ENCODE data around the gene GNPDA2. TPM values are rescaled to one million over a fixed set of nuclear protein-coding genes. Genes with fewer than 3 reads are reported as not detected.

Gene GNPDA2
- total RNA-seq, 1 experiment from 2014 or later, result 31.1 TPM

DNA sequence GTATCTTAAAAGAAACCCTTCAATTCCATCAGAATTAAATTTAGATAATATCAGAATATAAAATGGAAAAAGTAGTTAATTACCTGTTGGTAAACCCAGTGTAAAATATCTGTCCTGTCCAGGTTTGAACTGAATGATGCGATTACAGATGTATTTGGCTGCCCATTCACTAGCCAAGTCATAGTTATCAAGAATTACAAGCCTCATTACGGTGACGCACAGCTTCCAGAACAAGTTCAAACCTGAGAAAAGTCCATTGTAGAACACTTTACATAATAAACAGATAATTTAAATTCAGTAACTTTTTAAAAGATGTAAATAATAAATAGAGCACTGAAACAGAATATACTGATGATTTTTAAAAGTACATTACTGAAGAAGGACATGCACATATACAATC, 4.4 kb downstream of the GNPDA2 start:
- Histone ChIP-seq H3K9me3 (replicated peaks) (no peaks in the 10 kb centered on the region), H3K36me3 (no peaks in the 10 kb centered on the region), H3K27ac (no peak overlapping the region), H3K27me3 (no peaks in the 10 kb centered on the region), H3K4me1 (peaks cover under 1% of the 10 kb centered on the region), H3K4me3 (no peak overlapping the region)
- DNase-seq, result no peak

DNA sequence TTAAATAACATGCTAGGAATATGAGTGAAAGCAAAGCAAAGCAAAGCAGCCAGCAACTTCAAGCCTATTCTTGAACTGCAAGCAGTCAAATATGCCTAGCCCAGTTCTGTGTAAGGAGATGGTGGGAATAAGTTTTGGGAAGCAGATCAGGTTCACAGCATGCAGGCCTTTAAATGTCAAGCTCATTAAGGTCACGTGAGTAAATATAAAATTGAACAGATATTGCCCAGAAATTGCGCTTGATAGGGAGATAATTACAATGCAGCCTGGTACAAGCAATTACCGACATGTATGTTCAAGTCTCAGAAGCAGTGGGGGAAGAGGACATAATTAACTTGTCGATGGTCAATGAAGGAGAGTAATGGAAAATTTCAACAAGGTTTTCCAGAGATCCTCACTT, 6.0 kb downstream of the GNPDA2 start:
- Histone ChIP-seq H3K27ac (no peak overlapping the region), H3K4me3 (no peak overlapping the region), H3K27me3 (no peaks in the 10 kb centered on the region), H3K4me1 (peaks cover 7% of the 10 kb centered on the region), H3K9me3 (replicated peaks) (no peaks in the 10 kb centered on the region), H3K36me3 (0 out of 2 replicates have a peak, but pooled peaks cover 3% of the 10 kb centered on the region)
- no peak for DNase-seq

- H3K36me3 ChIP-seq, result peaks cover 8% of the 10 kb centered on the region; the same call in 1 of the 2 replicates
- no peak overlapping the region for H3K27ac ChIP-seq
- DNase-seq, result no peak
- peaks cover 7% of the 10 kb centered on the region for H3K4me1 ChIP-seq
- H3K9me3 ChIP-seq (replicated peaks), result no peaks in the 10 kb centered on the region
- H3K27me3 ChIP-seq, result no peaks in the 10 kb centered on the region
- H3K4me3 ChIP-seq, result no peak overlapping the region
Observed at GRCh38 chr4:44716597-44716996, 9.8 kb downstream of the GNPDA2 start.

- Histone ChIP-seq H3K27me3 (no peaks in the 10 kb centered on the region), H3K27ac (no peak overlapping the region), H3K36me3 (peaks cover 8% of the 10 kb centered on the region; the same call in 1 of the 2 replicates), H3K4me3 (no peak overlapping the region), H3K9me3 (replicated peaks) (no peaks in the 10 kb centered on the region), H3K4me1 (peaks cover 7% of the 10 kb centered on the region)
- no peak for DNase-seq
Observed at GRCh38 chr4:44713125-44713524, 13.2 kb downstream of the GNPDA2 start.

DNA sequence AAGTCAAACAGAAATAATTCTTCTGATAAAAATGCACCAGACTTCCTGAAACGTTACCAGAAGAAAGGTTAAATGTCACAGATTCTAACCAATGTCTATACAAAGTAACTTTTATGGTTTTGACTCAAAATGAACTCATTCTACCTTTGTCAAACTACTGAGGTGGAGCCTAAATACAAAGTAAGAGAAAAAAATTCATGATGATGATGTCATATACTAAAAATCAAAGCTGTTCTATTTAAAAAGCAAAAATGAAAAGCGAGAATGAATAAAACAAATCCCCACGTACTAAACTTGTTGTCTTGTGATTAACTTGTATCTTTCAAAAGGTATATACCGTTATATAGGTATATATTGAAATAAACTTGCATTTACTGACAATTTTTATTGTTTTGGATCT, 21.7 kb downstream of the GNPDA2 start:
- Histone ChIP-seq H3K4me1 (no peaks in the 10 kb centered on the region), H3K27ac (no peak overlapping the region), H3K27me3 (no peaks in the 10 kb centered on the region), H3K4me3 (no peak overlapping the region), H3K36me3 (peaks cover 54% of the 10 kb centered on the region), H3K9me3 (replicated peaks) (no peaks in the 10 kb centered on the region)
- DNase-seq, result no peak

DNA sequence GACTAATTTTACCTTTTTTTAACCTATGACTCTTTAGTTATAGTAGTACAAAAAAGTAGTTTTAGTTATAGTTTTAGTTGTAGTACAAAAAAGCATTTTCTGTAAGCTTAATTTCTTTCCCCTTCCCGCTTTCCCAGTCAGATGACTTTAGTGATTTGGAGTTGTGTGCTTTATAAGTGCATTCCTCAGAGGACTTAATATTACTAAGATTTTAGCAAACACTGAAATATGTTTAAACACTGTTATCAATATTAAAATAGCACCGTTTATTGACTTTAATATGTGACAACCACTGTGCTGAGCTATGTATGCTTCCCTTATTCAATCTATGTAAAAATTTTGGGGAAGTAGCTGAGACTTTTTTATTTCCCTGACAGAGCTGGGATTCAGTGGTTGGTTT, 25.3 kb downstream of the GNPDA2 start:
- no peak overlapping the region for H3K27ac ChIP-seq
- H3K9me3 ChIP-seq (replicated peaks), result no peaks in the 10 kb centered on the region; the same call in 1 of the 2 replicates
- no peaks in the 10 kb centered on the region for H3K4me1 ChIP-seq
- H3K27me3 ChIP-seq, result no peaks in the 10 kb centered on the region
- H3K36me3 ChIP-seq, result peaks cover 78% of the 10 kb centered on the region
- no peak for DNase-seq
- H3K4me3 ChIP-seq, result no peak overlapping the region

GRCh38 chr4:44700427-44700826, 25.9 kb downstream of the GNPDA2 start:
- Histone ChIP-seq H3K9me3 (replicated peaks) (no peaks in the 10 kb centered on the region; the same call in 1 of the 2 replicates), H3K27ac (no peak overlapping the region), H3K36me3 (peaks cover 80% of the 10 kb centered on the region)

GRCh38 chr4:44684648-44685047, 41.7 kb downstream of the GNPDA2 start:
- H3K4me1 ChIP-seq, result no peaks in the 10 kb centered on the region
- no peak overlapping the region for H3K4me3 ChIP-seq
- H3K27me3 ChIP-seq, result no peaks in the 10 kb centered on the region
- H3K27ac ChIP-seq, result no peak overlapping the region
- peaks cover 70% of the 10 kb centered on the region for H3K36me3 ChIP-seq
- H3K9me3 ChIP-seq (replicated peaks), result no peaks in the 10 kb centered on the region
- DNase-seq, result no peak

More at GRCh38 chr4:44700427-44700826, 25.9 kb downstream of the GNPDA2 start:
- H3K4me1 ChIP-seq, result no peaks in the 10 kb centered on the region
- H3K27me3 ChIP-seq, result no peaks in the 10 kb centered on the region
- DNase-seq, result no peak
- H3K4me3 ChIP-seq, result no peak overlapping the region

DNA sequence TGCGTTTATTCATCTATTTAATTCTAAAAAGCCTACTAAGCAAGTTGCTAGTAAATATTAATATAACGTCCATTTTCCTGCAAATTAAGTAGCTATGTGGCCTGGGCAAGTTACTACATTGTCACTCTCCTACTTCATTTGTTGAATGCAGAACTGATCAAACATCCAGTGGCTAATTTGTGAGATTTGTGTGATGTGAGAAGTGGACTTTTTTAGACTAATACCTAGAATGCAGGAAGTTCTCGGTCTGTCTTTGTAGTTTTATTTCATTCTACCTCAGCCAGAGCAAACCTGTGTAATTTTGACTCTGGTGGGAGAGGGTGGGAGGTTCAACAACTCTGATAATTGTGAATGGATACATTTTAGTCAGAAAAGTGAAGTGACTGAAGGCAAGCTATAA, 47.3 kb downstream of the GNPDA2 start:
- H3K27me3 ChIP-seq, result no peaks in the 10 kb centered on the region
- no peak for DNase-seq
- H3K27ac ChIP-seq, result peak overlapping the region; percentile 83
- H3K36me3 ChIP-seq, result peaks cover 26% of the 10 kb centered on the region
- H3K9me3 ChIP-seq (replicated peaks), result no peaks in the 10 kb centered on the region
- peak overlapping the region; percentile 81 for H3K4me3 ChIP-seq
- peaks cover 3% of the 10 kb centered on the region; the same call in 1 of the 2 replicates for H3K4me1 ChIP-seq

DNA sequence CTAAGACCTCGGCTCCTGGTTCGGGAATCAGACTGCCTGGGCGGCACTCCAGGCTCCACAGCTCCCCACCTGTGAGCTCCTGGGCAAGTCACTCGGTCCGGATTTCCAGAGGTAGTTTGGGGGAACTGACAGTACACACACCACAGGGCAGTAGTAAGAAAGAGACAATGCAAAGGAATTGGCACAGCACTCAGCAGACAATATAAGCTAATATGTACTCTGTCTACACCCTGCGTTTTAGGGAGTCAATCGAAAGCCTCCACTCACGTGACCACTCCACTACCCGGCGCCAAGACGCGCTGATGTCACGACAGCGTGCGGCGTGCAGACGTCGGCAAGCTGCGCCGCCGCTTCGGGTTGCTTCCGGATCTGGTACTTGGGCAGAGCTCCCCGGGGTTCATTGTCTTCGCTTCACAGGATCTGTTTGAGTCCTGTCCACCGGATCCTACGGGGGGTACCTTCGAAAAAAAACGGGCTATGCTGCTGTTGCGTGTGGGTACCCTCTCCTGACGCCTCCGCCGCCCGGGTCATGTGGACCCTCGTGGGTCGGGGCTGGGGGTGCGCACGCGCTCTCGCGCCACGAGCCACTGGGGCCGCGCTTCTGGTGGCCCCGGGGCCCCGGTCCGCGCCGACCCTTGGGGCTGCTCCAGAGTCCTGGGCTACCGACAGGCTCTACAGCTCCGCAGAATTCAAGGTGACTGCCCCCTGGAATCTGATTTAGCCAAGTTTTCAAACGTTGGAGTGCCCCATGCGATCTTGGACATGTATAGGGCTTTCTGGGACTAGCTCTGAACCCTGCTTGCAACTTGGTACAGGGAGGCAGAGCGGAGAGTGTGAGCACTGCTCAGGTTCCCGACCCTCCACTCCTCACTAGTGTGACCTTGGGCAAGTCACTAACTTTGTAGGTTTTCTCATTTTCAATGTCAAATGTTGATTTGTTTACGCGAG, 48.0 kb downstream of the GNPDA2 start, which contains the start of gene GUF1:
GUF1 (plus strand) TSS at position 327 of the 948 bp plus-strand sequence; CDS start at position 530, 203 bp downstream.
- H3K9me3 ChIP-seq (replicated peaks), result no peaks in the 10 kb centered on the region
- peaks cover 3% of the 10 kb centered on the region; the same call in 1 of the 2 replicates for H3K4me1 ChIP-seq
- DNase-seq, result peak; percentile 89 to 92
- no peaks in the 10 kb centered on the region for H3K27me3 ChIP-seq
- peaks cover 21% of the 10 kb centered on the region for H3K36me3 ChIP-seq
- peak within 1 kb of the TSS; percentile 81 for H3K4me3 ChIP-seq
- H3K27ac ChIP-seq, result peak within 1 kb of the TSS; percentile 83

DNA sequence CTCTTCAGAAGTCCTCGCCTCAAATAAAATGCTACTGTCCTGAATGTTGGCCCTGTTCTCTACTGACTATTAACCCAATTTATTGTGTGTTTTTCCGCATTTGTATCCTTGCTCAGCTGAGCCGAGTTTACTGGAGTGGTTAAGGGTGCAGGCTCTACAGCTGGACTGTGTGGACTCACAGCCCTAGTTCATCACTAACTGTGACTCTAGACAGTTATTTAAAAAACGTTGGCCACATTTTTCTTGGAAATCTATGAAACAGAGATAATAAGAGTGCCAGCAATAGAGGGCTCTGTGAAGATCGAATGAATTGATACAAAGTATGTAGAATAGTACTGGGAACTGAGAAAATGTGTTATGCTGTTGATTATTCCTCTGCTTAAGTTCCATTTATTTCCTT, 51.0 kb downstream of the GNPDA2 start:
- peaks cover 3% of the 10 kb centered on the region; the same call in 1 of the 2 replicates for H3K4me1 ChIP-seq
- H3K27ac ChIP-seq, result no peak overlapping the region
- no peak overlapping the region for H3K4me3 ChIP-seq
- H3K27me3 ChIP-seq, result peaks cover 2% of the 10 kb centered on the region; the same call in 1 of the 2 replicates
- DNase-seq, result no peak
- H3K36me3 ChIP-seq, result no peaks in the 10 kb centered on the region
- no peaks in the 10 kb centered on the region for H3K9me3 ChIP-seq (replicated peaks)

- no peaks in the 10 kb centered on the region for H3K36me3 ChIP-seq
- H3K9me3 ChIP-seq (replicated peaks), result no peaks in the 10 kb centered on the region
- H3K27ac ChIP-seq, result no peak overlapping the region
- no peak overlapping the region for H3K4me3 ChIP-seq
- DNase-seq, result no peak
- peaks cover 3% of the 10 kb centered on the region; the same call in 1 of the 2 replicates for H3K4me1 ChIP-seq
- H3K27me3 ChIP-seq, result peaks cover 2% of the 10 kb centered on the region; the same call in 1 of the 2 replicates
Observed at GRCh38 chr4:44674471-44674870, 51.9 kb downstream of the GNPDA2 start.

GRCh38 chr4:44671636-44672035, 54.7 kb downstream of the GNPDA2 start:
- no peak overlapping the region for H3K27ac ChIP-seq
- H3K36me3 ChIP-seq, result no peaks in the 10 kb centered on the region
- peaks cover 2% of the 10 kb centered on the region; the same call in 1 of the 2 replicates for H3K27me3 ChIP-seq
- no peak overlapping the region for H3K4me3 ChIP-seq
- H3K9me3 ChIP-seq (replicated peaks), result no peaks in the 10 kb centered on the region
- no peaks in the 10 kb centered on the region for H3K4me1 ChIP-seq
- DNase-seq, result no peak

DNA sequence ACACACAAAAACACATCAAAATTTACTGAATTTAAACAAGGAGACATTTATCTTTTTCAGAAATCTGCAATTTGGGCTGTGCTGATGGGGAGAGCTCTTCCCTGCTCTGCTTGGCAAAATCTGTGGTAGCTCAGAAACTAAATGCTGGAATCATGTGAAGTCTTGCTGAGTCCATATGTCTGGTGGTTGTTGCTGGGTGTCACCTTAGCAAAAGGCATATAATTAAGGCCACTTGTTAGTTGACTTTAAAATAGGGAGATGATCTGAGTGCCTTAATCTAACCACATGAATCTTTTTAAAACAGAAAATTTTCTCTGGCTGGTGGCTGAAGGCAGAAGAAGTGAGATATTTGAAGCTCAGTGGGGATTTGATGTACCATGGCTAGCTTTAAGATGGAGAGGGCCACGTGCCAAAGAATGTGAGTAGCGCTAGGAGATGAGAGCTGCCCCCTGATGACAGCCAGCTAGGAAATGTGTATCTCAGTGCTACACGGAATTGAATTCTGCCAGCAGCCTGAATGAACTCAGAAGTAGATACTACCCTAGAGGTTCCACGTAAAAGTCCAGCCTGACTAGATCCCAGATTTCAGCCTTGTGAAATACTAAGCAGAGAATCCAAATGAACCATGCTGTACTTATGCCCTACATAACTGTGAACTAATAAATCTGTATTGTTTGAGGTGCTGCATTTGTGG, 55.7 kb downstream of the GNPDA2 start:
- Histone ChIP-seq H3K4me3 (no peak overlapping the region), H3K27me3 (peaks cover 2% of the 10 kb centered on the region; the same call in 1 of the 2 replicates), H3K4me1 (no peaks in the 10 kb centered on the region), H3K9me3 (replicated peaks) (no peaks in the 10 kb centered on the region), H3K36me3 (no peaks in the 10 kb centered on the region), H3K27ac (no peak overlapping the region)
- no peak for DNase-seq

GRCh38 chr4:44668526-44668925, 57.8 kb downstream of the GNPDA2 start:
- H3K9me3 ChIP-seq (replicated peaks), result no peaks in the 10 kb centered on the region
- H3K4me1 ChIP-seq, result no peaks in the 10 kb centered on the region
- H3K27ac ChIP-seq, result no peak overlapping the region
- H3K27me3 ChIP-seq, result peaks cover 2% of the 10 kb centered on the region; the same call in 1 of the 2 replicates
- H3K36me3 ChIP-seq, result no peaks in the 10 kb centered on the region
- H3K4me3 ChIP-seq, result no peak overlapping the region
- no peak for DNase-seq
